HG03565 (cell line): ENCODE measurements around the gene ANK2.
"Not testable (repeated sequence)": the region's sequence is repeated elsewhere in the genome, so short reads cannot be mapped to it uniquely, and the experiment has no call there.

Experiments used
- ATAC-seq: cut with Tn5 transposase; IDR thresholded peaks from one replicate; pipeline ENCODE4 v1.9.1; 2021; ENCODE audit warnings: mild to moderate bottlenecking, moderate library complexity; ENCODE audit not compliant: unreplicated experiment

The ANK2 gene

GRCh38 chr4:113050837-113051236 is 1.4 kb downstream of the ANK2 start:
- no peak for ATAC-seq

- no peak for ATAC-seq
Measured at GRCh38 chr4:113051361-113051760, 1.9 kb downstream of the ANK2 start.

GRCh38 chr4:113052379-113052951 is 3.0 kb downstream of the ANK2 start:
- ATAC-seq, result peak; percentile 93

GRCh38 chr4:113053883-113054282 is 4.4 kb downstream of the ANK2 start:
- ATAC-seq, result no peak

- ATAC-seq, result no peak
Measured at GRCh38 chr4:113056318-113056717, 6.9 kb downstream of the ANK2 start.

GRCh38 chr4:113057891-113058290 is 8.4 kb downstream of the ANK2 start:
- no peak for ATAC-seq

- no peak for ATAC-seq
Measured at GRCh38 chr4:113059449-113060182, 10.2 kb downstream of the ANK2 start.

GRCh38 chr4:113060853-113061252 is 11.4 kb downstream of the ANK2 start:
- ATAC-seq, result no peak

- no peak for ATAC-seq
Measured at GRCh38 chr4:113064244-113064643, 14.8 kb downstream of the ANK2 start.

- no peak for ATAC-seq
Measured at GRCh38 chr4:113065629-113066028, 16.2 kb downstream of the ANK2 start.

- not testable (repeated sequence) for ATAC-seq
Measured at GRCh38 chr4:113068771-113069170, 19.3 kb downstream of the ANK2 start.

GRCh38 chr4:113069212-113069892 is 19.9 kb downstream of the ANK2 start:
- no peak for ATAC-seq

GRCh38 chr4:113070755-113071154 is 21.3 kb downstream of the ANK2 start:
- no peak for ATAC-seq

- ATAC-seq, result no peak
Measured at GRCh38 chr4:113071274-113071673, 21.8 kb downstream of the ANK2 start.

GRCh38 chr4:113071805-113072204 is 22.4 kb downstream of the ANK2 start:
- no peak for ATAC-seq

- no peak for ATAC-seq
Measured at GRCh38 chr4:113073451-113074005, 24.1 kb downstream of the ANK2 start.

GRCh38 chr4:113077575-113077974 is 28.1 kb downstream of the ANK2 start:
- ATAC-seq, result no peak

GRCh38 chr4:113078066-113078465 is 28.6 kb downstream of the ANK2 start:
- no peak for ATAC-seq

GRCh38 chr4:113080050-113080449 is 30.6 kb downstream of the ANK2 start:
- no peak for ATAC-seq

- ATAC-seq, result no peak
Measured at GRCh38 chr4:113080624-113081023, 31.2 kb downstream of the ANK2 start.

GRCh38 chr4:113083346-113083745 is 33.9 kb downstream of the ANK2 start:
- no peak for ATAC-seq

- ATAC-seq, result no peak
Measured at GRCh38 chr4:113086172-113086695, 36.8 kb downstream of the ANK2 start.
